K562 (cell line): ENCODE data around the gene PSMD4. TPM values are rescaled to one million over a fixed set of nuclear protein-coding genes. Genes with fewer than 3 reads are reported as not detected.

Source experiments
- AFF4 ChIP-seq: sonication (generic); formaldehyde crosslinking; IDR thresholded peaks from 2 replicates; pipeline ENCODE4 v1.8.0; 2023; ENCODE audit warnings: mild to moderate bottlenecking, missing genetic modification reagents
- CSDE1 ChIP-seq, 2 experiments: fragments of 450-650 bp; IDR thresholded peaks; 2 replicates each; pipeline ENCODE4 v1.6.1; 2016; ENCODE audit warnings: mild to moderate bottlenecking in 1 of 2
- EGR1 ChIP-seq: fragments of 450-650 bp; conservative IDR thresholded peaks from 2 replicates; pipeline ENCODE4 v1.6.1; 2017; ENCODE audit warnings: mild to moderate bottlenecking
- ETS1 ChIP-seq: conservative IDR thresholded peaks from 2 replicates; pipeline ENCODE4 v1.6.1; 2011; ENCODE audit warnings: low read depth, mild to moderate bottlenecking, low read length; ENCODE audit not compliant: control insufficient read depth
- MCM3 ChIP-seq: fragments of 450-650 bp; IDR thresholded peaks from 2 replicates; pipeline ENCODE4 v1.6.1; 2016
- NR2F6 ChIP-seq: fragments of 450-650 bp; formaldehyde crosslinking; IDR thresholded peaks from 2 replicates; pipeline ENCODE4 v1.4.0; 2020; ENCODE audit warnings: mild to moderate bottlenecking
- TFAP4 ChIP-seq: sonication (generic); formaldehyde crosslinking; IDR thresholded peaks from 2 replicates; pipeline ENCODE4 v1.8.0; 2022; ENCODE audit warnings: missing genetic modification reagents, mild to moderate bottlenecking, moderate library complexity, borderline replicate concordance
- TRIM24 ChIP-seq, 2 experiments: fragments of 450-650 bp; IDR thresholded peaks; 2 replicates each; pipeline ENCODE4 v1.6.1; 2016
- USF1 ChIP-seq: sonication (generic); formaldehyde crosslinking; IDR thresholded peaks from 2 replicates; pipeline ENCODE4 v1.9.0; 2022; ENCODE audit warnings: mild to moderate bottlenecking, missing genetic modification reagents
- XRCC5 ChIP-seq: fragments of 200-400 bp; formaldehyde crosslinking; IDR thresholded peaks from 2 replicates; pipeline ENCODE4 v1.6.1; 2017; ENCODE audit warnings: low read depth, mild to moderate bottlenecking, low read length
- ZBTB17 ChIP-seq: fragments of 450-650 bp; formaldehyde crosslinking; IDR thresholded peaks from 2 replicates; pipeline ENCODE4 v1.4.0; 2020; ENCODE audit warnings: mild to moderate bottlenecking
- ZBTB26 ChIP-seq: fragments of 450-650 bp; formaldehyde crosslinking; IDR thresholded peaks from 2 replicates; pipeline ENCODE4 v1.4.0; 2022; ENCODE audit warnings: missing genetic modification characterization
- ZNF175 ChIP-seq: fragments of 200-800 bp; sonication (Bioruptor generic); IDR thresholded peaks from 2 replicates; pipeline ENCODE4 v1.6.1; 2016; ENCODE audit warnings: low read depth, mild to moderate bottlenecking, missing genetic modification characterization, missing compliant biosample characterization
- ZNF282 ChIP-seq: sonication (generic); formaldehyde crosslinking; IDR thresholded peaks from 2 replicates; pipeline ENCODE4 v1.8.1; 2023; ENCODE audit warnings: missing genetic modification reagents
- ZNF764 ChIP-seq: fragments of 250-450 bp; sonication (Bioruptor Pico); IDR thresholded peaks from 2 replicates; pipeline ENCODE4 v1.4.0; 2020; ENCODE audit warnings: low read depth, mild to moderate bottlenecking, moderate library complexity
- polyA plus RNA-seq, 8 experiments: library from polyadenylated mRNA; depleted of rRNA in 4 of 8; stranded (reverse) in 5 of 8; unstranded in 3 of 8; fragments of >200 nt; fragmentation: Nextera tagmentation in 2 of 8; fragmentation: Illumina TruSeq in 1 of 8; extraction: Ambion mirVana in 2 of 8; extraction: Trizol in 1 of 8; gene quantifications; 2 replicates each; pipeline versions ENCODE4 v1.2.1 to v1.2.3, GENCODE V29; 2011 to 2014; ENCODE audit warnings: inconsistent platforms in 1 of 8, missing spikeins in 1 of 8
- total RNA-seq, 7 experiments: library from RNA; depleted of rRNA in 6 of 7; stranded (reverse); fragments of >200 nt in 6 of 7; fragmentation: Illumina TruSeq in 2 of 7; extraction: Trizol in 2 of 7; gene quantifications; 2 replicates each; pipeline versions ENCODE4 v1.2.1 to v1.2.3, GENCODE V29; 2011 to 2021; ENCODE audit warnings: low replicate concordance in 1 of 7
- TF ChIP-seq, protein P1 (sequence below): fragments of 250-450 bp; sonication (Bioruptor Pico); IDR thresholded peaks from 2 replicates; pipeline ENCODE4 v1.6.1; 2021; ENCODE audit warnings: mild to moderate bottlenecking
- TF ChIP-seq, protein P2 (sequence below): IDR thresholded peaks from 3 replicates; pipeline ENCODE4 v1.6.1; 2011; ENCODE audit warnings: borderline replicate concordance, mild to moderate bottlenecking; ENCODE audit not compliant: insufficient read length, insufficient read depth

Gene PSMD4
- total and polyA plus RNA-seq, 9 of the 15 experiments (the other 6 are each of a cell fraction or from before 2014, with no cell fraction given) = 194 to 353 (median 295) TPM

DNA sequence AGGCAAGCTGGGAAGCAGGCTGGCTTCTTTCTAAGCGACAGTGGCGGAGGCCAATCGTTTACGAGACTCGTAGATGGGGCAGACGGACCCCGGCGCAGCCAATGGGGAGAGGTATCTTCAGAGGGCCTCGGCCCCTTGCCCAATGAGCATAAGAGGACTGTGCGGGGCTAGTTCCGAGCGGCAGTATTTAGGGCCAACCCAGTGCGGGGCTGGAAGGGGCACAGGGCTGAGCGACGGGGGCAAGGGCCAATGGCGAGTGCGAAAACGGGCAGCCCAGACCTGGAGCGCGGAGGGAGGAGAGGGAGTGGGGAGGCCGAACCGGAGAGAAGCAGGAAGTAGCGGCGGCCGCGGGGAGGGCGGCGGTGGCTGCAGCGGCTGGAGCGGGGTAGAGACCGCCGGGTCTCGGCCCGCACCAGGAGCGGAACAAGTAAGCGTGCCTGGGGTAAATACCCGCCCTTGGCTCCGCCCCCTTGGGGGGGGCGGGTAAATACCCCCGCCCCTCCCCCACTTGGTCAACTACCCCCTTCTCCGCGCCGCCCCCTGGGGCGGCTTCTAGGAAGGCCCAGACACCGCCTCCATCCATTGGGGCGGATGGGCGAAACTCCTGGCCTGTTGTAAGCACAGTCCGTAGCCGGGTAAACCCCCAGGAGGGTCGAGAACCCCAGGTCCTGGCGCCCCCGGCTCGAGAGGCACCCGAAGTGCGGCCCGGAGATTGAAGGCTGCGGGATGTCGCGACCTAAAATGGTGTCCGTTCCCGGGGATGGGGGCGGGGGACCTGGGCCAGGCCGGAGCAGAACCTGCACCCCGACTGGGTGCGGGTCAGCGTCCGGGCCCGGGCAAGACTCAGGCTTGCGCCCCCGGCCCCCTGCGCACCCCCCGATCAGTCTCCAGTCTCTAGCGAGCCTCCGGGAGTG lies 27.7 kb downstream of the PSMD4 start, which contains the start of gene ZNF687 (continued):
- TF ChIP-seq XRCC5 = no peak; the same call in 1 of the 2 replicates
- TF ChIP-seq ZNF764 = no peak
- TF ChIP-seq TRIM24 (IDR thresholded peaks at IDR 0.05) = peak in 1 of 2 experiments; percentile 35; a peak in 1 of 4 replicates
- TF ChIP-seq, protein P1, sequence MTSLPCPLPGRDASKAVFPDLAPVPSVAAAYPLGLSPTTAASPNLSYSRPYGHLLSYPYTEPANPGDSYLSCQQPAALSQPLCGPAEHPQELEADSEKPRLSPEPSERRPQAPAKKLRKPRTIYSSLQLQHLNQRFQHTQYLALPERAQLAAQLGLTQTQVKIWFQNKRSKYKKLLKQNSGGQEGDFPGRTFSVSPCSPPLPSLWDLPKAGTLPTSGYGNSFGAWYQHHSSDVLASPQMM (CRISPR knock-in tag) = no peak
- TF ChIP-seq MCM3 = no peak
- TF ChIP-seq NR2F6 (CRISPR knock-in tag) = no peak
- TF ChIP-seq, protein P2, sequence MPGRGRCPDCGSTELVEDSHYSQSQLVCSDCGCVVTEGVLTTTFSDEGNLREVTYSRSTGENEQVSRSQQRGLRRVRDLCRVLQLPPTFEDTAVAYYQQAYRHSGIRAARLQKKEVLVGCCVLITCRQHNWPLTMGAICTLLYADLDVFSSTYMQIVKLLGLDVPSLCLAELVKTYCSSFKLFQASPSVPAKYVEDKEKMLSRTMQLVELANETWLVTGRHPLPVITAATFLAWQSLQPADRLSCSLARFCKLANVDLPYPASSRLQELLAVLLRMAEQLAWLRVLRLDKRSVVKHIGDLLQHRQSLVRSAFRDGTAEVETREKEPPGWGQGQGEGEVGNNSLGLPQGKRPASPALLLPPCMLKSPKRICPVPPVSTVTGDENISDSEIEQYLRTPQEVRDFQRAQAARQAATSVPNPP = no peak
- no peak; the same call in none of the 2 replicates for TF ChIP-seq TFAP4 (CRISPR knock-in tag)
- no peak for TF ChIP-seq ZBTB26 (CRISPR knock-in tag)
- 0 out of 2 replicates have a peak, but pooled peaks have one; percentile 16 for TF ChIP-seq AFF4 (CRISPR knock-in tag)
- peak; percentile 44 for TF ChIP-seq ETS1
- TF ChIP-seq ZNF175 (CRISPR knock-in tag) = no peak
- TF ChIP-seq USF1 (CRISPR knock-in tag) = peak; percentile 35; the same call in 1 of the 2 replicates
- TF ChIP-seq EGR1 = peak; percentile 57
- TF ChIP-seq CSDE1 (IDR thresholded peaks at IDR 0.05) = no peak
- TF ChIP-seq ZNF282 (CRISPR knock-in tag) = no peak
- TF ChIP-seq ZBTB17 (CRISPR knock-in tag) = no peak
